Ramos (cell line): ENCODE measurements around the gene CLIP2.
"Not testable (repeated sequence)": the region's sequence is repeated elsewhere in the genome, so short reads cannot be mapped to it uniquely, and the experiment has no call there.

ENCODE experiments used
- in situ Hi-C: fragments of 300-500 bp; cut with MboI; formaldehyde crosslinking; loops from one replicate; pipeline ENCODE4 v1.14.3; 2022; ENCODE audit warnings: low sequenced_read_pairs; ENCODE audit not compliant: unreplicated experiment

CLIP2 gene

GRCh38 chr7:74294191-74294998, 5.2 kb downstream of the CLIP2 start:
- in situ Hi-C loops: no loop called here

GRCh38 chr7:74297516-74298233, 8.5 kb downstream of the CLIP2 start:
- in situ Hi-C loops: no loop called here

GRCh38 chr7:74299401-74299800, 10.2 kb downstream of the CLIP2 start:
- in situ Hi-C loops: no loop called here

GRCh38 chr7:74300926-74301325, 11.7 kb downstream of the CLIP2 start:
- in situ Hi-C loops: no loop called here

GRCh38 chr7:74302745-74303221, 13.6 kb downstream of the CLIP2 start:
- in situ Hi-C loops: no loop called here

- in situ Hi-C loops: no loop called here
Measured at GRCh38 chr7:74304550-74304949, 15.3 kb downstream of the CLIP2 start.

GRCh38 chr7:74306004-74306729, 17.0 kb downstream of the CLIP2 start:
- in situ Hi-C loops: no loop called here

- in situ Hi-C loops: no loop called here
Measured at GRCh38 chr7:74306730-74307469, 17.7 kb downstream of the CLIP2 start.

- in situ Hi-C loops: no loop called here
Measured at GRCh38 chr7:74307738-74308505, 18.7 kb downstream of the CLIP2 start.

- in situ Hi-C loops: no loop called here
Measured at GRCh38 chr7:74309181-74309580, 20.0 kb downstream of the CLIP2 start.

GRCh38 chr7:74311305-74311744, 22.1 kb downstream of the CLIP2 start:
- in situ Hi-C loops: no loop called here

- in situ Hi-C loops: no loop called here
Measured at GRCh38 chr7:74312418-74313028, 23.3 kb downstream of the CLIP2 start.

- in situ Hi-C loops: not testable (repeated sequence)
Measured at GRCh38 chr7:74315891-74316290, 26.7 kb downstream of the CLIP2 start.

- in situ Hi-C loops: no loop called here
Measured at GRCh38 chr7:74317146-74317782, 28.1 kb downstream of the CLIP2 start.

- in situ Hi-C loops: no loop called here
Measured at GRCh38 chr7:74318043-74318442, 28.8 kb downstream of the CLIP2 start.

GRCh38 chr7:74320645-74321221, 31.5 kb downstream of the CLIP2 start:
- in situ Hi-C loops: no loop called here

- in situ Hi-C loops: not testable (repeated sequence)
Measured at GRCh38 chr7:74322892-74323291, 33.7 kb downstream of the CLIP2 start.

GRCh38 chr7:74324531-74325209, 35.5 kb downstream of the CLIP2 start:
- in situ Hi-C loops: no loop called here
